Measurements from ENCODE around the gene CDRT15. TPM values are rescaled to one million over a fixed set of nuclear protein-coding genes. Genes with fewer than 3 reads are reported as not detected.

CDRT15 gene
- total RNA-seq, 1 experiment from 2014 or later, result not detected

GRCh38 chr17:14211246-14211645, 25.4 kb downstream of the CDRT15 start:
- no peak overlapping the region for H3K4me3 Mint-ChIP-seq

GRCh38 chr17:14209215-14209614, 27.4 kb downstream of the CDRT15 start:
- POLR2A ChIA-PET, result no interaction called here
- Mint-ChIP-seq H3K4me3 (no peak overlapping the region), H3K36me3 (peaks cover 40% of the 10 kb centered on the region), H3K9me3 (peaks cover 23% of the 10 kb centered on the region), H3K4me1 (no peaks in the 10 kb centered on the region), H3K27me3 (ENCODE audit: low read depth) (no peaks in the 10 kb centered on the region), H3K27ac (no peak overlapping the region)
- CTCF ChIA-PET, result interaction anchor here (0.6 kb wide), 1 partner anchor 89 kb away, joined by 3 read pairs; no protein-coding TSS in a partner anchor
- TF ChIP-seq GABPB1 (CRISPR knock-in tag; IDR thresholded peaks at IDR 0.05) (peak; percentile 98), ZNF512 (CRISPR knock-in tag; IDR thresholded peaks at IDR 0.05; ENCODE audit: borderline replicate concordance) (no peak)
- DNase-seq (ENCODE audit: low spot score) (no peak), ATAC-seq (no peak)

More at GRCh38 chr17:14211246-14211645, 25.4 kb downstream of the CDRT15 start:
- POLR2A ChIA-PET, result no interaction called here
- CTCF ChIA-PET, result interaction anchor here (0.7 to 1.3 kb wide), 3 partner anchors 90 to 1091 kb away, joined by 3 to 4 read pairs (median 3); no protein-coding TSS in a partner anchor
- no peaks in the 10 kb centered on the region for H3K27me3 Mint-ChIP-seq (ENCODE audit: low read depth)
- no peaks in the 10 kb centered on the region for H3K4me1 Mint-ChIP-seq
- peaks cover 23% of the 10 kb centered on the region for H3K9me3 Mint-ChIP-seq
- H3K27ac Mint-ChIP-seq, result no peak overlapping the region
- DNase-seq (ENCODE audit: low spot score) (no peak), ATAC-seq (peak; percentile 27; the same call in 1 of the 2 replicates)
- peaks cover 40% of the 10 kb centered on the region for H3K36me3 Mint-ChIP-seq
- TF ChIP-seq ATF2 (CRISPR knock-in tag; IDR thresholded peaks at IDR 0.05; ENCODE audit: borderline replicate concordance, low read depth), result no peak
- TF ChIP-seq ZNF232 (CRISPR knock-in tag; IDR thresholded peaks at IDR 0.05), result no peak
- no peak for TF ChIP-seq EMX1 (CRISPR knock-in tag; IDR thresholded peaks at IDR 0.05)
- no peak for TF ChIP-seq HMGA2 (CRISPR knock-in tag; IDR thresholded peaks at IDR 0.05)
- no peak for TF ChIP-seq ATF6 (CRISPR knock-in tag; IDR thresholded peaks at IDR 0.05)
- TF ChIP-seq FOXJ3 (CRISPR knock-in tag; IDR thresholded peaks at IDR 0.05; ENCODE audit: borderline replicate concordance), result no peak
- no peak for TF ChIP-seq NFATC4 (CRISPR knock-in tag; IDR thresholded peaks at IDR 0.05)
- TF ChIP-seq SP1 (CRISPR knock-in tag; conservative IDR thresholded peaks at IDR 0.05), result no peak
- TF ChIP-seq GRHL2 (CRISPR knock-in tag; IDR thresholded peaks at IDR 0.05; ENCODE audit: insufficient replicate concordance, severe bottlenecking), result no peak
- TF ChIP-seq OVOL2 (CRISPR knock-in tag; IDR thresholded peaks at IDR 0.05; ENCODE audit: borderline replicate concordance), result no peak
- TF ChIP-seq MLX (CRISPR knock-in tag; IDR thresholded peaks at IDR 0.05), result no peak
- TF ChIP-seq SMAD3 (CRISPR knock-in tag; IDR thresholded peaks at IDR 0.05; ENCODE audit: borderline replicate concordance), result no peak
- TF ChIP-seq PRRX2 (CRISPR knock-in tag; IDR thresholded peaks at IDR 0.05), result no peak
- no peak for TF ChIP-seq GABPB1 (CRISPR knock-in tag; IDR thresholded peaks at IDR 0.05)
- no peak for TF ChIP-seq ZNF671 (CRISPR knock-in tag; IDR thresholded peaks at IDR 0.05)
- no peak for TF ChIP-seq E2F5 (CRISPR knock-in tag; IDR thresholded peaks at IDR 0.05)
- no peak for TF ChIP-seq PREB (CRISPR knock-in tag; IDR thresholded peaks at IDR 0.05; ENCODE audit: borderline replicate concordance)
- TF ChIP-seq NR3C1 (CRISPR knock-in tag; conservative IDR thresholded peaks at IDR 0.05; ENCODE audit: low read depth), result no peak
- TF ChIP-seq CBFB (CRISPR knock-in tag; IDR thresholded peaks at IDR 0.05; ENCODE audit: low read depth), result no peak

Measured in WTC11 (cell line).